ENCODE results near the gene VWDE.
"Not testable (repeated sequence)": the region's sequence is repeated elsewhere in the genome, so short reads cannot be mapped to it uniquely, and the experiment has no call there.

The VWDE gene

DNA sequence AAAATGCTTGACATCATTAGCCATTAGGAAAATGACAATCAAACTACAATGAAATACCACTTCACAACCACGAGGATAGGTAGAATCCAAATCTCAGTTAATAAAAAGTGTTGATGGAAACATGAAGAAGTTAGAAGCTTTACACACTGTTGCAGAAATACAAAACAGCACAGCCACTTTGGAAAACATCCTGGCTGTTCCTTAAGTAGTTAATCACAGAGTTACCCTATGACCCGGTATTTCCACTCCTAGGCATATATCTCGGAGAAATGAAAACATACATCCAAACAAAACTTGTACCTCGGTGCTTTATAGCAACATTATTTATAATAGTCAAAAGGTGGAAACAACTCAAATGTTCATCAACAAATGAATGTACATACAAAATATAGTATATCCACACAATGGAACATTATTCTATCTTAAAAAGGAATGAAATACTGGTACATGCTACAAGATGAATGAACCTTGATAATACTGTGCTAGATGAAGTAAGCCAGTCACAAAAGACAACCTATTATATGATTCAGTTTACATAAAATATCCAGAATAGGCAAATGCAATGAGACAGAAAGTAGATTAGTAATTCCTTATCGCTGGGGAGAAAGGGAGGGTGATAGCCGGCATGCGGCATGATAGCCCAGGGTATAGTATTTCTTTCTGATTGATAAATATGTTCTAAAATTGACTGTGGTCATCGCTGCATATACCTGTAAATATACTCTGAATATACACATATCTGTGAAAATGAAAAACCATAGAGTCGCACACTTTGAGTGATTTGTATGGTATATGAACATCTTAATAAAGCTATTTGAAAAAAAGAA is 1.9 kb downstream of the VWDE start:
- no peak for DNase-seq (ENCODE audit: low read depth in 2 of 2)

DNA sequence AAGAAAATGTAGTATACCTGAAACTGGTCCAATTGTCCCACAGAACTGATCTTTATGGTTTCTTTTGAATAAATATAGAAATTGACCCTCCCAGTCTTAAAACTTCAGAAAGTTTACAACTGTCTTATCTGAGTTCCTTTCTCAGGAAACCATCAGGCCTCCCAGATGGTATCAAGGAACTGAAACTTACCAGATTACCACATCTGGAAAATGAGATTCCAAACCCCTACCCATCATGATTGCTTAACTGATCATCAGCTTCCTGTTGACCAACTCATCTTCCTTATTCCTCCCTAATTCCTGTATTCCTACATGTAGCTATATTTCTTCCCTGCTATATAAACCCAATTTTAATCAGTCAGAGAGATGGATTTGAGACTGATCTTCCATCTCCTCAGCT is 5.5 kb downstream of the VWDE start:
- DNase-seq (ENCODE audit: low read depth in 2 of 2) = no peak

DNA sequence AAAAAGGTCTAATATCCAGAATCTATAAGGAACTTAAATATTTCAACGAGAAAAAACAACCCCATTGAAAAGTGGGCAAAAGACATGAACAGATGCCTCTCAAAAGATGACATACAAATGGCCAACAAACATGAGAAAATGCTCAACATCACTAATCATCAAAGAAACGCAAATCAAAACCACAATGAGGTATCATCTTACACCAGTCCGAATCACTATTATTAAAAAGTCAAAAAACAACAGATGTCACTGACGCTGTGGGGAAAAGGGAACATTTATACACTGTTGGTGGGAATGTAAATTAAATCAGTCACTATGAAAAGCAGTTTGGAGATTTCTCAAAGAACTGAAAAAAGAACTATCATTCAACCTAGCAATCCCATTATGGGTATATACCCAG is 6.0 kb downstream of the VWDE start:
- no peak for DNase-seq (ENCODE audit: low read depth in 2 of 2)

DNA sequence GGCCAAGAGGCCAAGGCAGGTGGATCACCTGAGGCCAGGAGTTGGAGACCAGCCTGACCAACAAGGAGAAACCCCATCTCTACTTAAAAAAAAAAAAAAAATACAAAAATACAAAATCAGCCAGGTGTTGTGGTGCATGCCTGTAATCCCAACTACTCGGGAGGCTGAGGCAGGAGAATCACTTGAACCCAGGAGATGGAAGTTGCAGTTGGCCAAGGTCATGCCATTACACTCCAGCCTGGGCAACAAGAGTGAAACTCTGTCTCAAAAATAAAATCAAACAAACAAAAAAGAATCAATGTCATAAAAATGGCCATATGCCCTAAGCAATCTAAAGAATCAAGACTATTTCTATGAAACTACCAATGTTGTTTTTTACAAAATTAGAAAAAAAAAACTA is 7.0 kb downstream of the VWDE start:
- not testable (repeated sequence) for DNase-seq (ENCODE audit: low read depth in 2 of 2)

DNA sequence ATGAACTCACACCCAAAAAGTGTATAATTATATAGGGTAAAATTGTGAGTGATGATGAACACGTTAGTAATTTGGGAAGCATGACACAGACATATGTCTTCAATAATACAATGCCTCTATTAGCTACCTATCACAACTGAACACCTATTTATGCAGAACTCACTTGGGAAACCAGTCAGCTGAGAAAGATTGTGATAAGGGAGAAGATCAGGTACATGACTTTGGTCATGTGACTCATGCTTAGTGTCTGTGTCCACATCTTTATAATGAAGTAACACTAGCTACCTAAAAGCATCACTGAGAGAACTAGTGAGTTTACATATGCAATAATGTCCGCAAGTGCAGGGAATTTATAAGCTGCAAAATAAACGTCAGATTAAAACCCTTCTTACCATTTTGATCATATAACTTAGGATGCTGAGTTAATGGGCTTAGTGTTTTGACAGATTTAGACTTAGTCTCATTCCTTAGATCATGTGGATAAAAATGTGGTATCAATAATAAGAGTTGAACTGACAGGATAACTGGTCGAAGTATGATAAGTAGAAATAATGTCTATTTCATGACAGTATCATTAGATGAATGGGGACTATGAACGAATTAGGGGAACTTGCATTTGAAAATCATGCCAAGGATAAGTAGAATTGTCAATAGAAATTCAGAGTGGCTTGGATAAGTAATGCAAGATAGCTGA is 11.6 kb downstream of the VWDE start:
- no peak for DNase-seq (ENCODE audit: low read depth in 2 of 2)

DNA sequence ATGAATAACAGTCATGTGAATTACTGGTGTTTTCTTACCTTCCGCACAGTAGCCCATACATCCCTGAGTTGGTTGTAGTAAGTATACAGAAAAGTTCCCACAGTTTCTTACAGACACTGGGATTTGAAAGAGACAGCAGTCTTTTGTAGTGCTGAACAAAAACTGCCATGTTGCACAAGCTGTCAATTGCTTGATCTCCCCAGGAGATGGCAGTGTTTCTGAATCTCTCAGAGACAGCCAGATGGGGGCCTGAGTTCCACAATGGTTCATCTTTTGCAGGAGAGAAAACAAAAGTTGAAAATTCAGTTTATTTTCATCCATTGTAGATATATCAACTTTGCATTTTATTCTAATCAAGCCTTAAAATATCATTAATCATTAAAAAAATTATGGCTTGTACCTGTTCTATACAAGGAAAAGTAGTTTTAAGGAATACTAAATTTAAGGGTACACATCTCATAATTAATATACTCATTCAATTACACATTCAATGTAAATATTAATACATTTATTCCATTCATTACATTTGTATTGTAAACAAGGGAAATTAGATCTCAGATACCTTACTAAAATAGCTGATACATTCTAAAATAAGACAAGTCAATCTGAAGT is 14.5 kb downstream of the VWDE start:
- DNase-seq (ENCODE audit: low read depth in 2 of 2) = no peak

DNA sequence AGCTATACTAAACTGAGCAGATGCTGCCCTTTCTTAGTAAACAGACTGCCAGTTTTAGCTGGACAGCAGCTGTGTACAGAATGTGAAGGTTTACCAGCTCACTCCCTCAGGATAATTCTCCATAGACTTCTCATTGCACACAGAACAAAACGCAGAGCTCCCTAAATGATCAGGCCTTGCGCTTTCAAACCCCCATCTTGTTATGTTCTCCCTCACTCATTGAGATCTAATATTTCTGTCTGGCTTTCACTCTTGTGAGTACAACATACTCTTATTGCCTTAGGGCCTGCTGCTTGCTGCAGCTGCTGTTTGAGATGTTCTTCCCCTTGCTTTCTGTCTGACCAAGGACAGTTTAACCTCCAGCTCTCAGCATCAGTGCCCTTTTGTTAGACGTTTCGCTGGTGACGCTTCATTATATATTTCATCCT is 17.3 kb downstream of the VWDE start:
- no peak for DNase-seq (ENCODE audit: low read depth in 2 of 2)

DNA sequence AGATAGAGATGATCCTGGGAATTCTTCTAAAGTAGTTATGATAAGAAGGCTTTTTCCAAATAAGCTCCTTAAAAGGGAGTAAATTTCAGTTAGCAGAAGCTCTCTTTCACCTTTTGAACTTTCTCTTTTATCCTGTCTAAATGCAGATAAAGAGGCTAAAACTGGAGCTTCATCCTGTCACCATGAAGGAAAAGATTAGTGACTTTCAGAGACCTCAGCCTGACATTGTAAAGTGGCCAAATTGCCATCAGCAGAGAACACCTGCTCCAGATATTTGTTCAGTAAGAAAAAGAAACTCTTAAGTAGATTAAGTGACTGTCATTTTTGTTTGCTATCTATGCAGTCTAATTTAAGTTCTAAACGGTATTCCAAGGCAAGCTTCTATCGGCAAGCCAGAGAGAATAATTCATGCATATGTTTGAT is 18.3 kb downstream of the VWDE start:
- no peak for DNase-seq (ENCODE audit: low read depth in 2 of 2)

DNA sequence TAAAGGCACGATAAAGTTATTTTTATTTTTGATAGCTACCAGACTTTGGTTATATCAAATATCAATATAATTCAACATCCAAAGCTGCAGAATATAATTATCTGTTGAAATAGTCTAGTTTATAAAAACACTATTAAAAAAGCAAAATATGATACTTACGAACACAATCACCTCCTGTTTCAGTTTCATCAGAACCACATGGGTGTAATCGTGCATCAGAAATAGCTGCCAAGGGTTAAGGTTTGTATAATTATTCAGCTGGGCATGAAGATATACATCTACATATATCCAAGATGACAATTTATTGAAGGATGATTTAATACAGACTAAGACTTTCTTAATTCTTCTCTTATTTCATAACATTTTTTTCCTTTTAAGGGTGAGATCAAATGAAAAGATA is 20.3 kb downstream of the VWDE start:
- no peak for DNase-seq (ENCODE audit: low read depth in 2 of 2)

DNA sequence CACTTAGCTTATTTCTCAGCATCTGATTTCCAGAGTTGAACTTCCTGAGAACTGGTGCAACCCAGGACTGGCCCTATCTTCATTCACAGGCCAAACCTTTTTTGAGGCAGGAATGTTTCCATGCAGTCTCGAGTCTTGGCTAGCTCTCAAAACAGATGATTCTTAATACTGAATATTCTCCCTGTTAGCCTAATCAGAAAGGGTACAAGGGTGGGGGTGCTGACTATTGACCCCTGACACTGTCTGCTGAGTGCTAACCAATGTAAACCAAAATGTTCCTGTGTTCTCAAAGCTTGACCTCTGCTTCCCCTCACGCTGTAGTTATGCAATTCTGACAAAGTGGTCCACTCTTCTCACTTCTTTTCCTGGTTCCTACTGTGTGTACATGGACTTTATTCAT is 25.3 kb downstream of the VWDE start:
- DNase-seq (ENCODE audit: low read depth in 2 of 2) = no peak

DNA sequence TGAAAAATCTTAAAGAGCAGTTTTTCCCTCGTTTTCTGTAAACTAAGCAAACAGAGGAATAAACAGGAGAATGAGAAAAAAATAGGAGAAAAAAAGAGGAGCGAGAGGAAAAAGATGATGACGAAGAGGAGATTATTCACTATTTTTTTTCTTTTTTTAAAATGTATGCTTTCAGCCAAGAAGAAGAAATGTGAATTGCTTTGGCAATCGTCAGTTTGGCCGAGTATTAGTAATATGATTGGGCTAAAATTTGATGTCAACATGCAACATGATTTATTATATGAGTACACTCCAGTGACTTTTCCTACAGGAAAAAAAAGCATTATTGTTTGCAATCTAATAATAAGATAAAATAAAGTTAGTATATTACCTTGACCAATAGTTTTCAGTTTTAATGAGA is 26.3 kb downstream of the VWDE start:
- no peak for DNase-seq (ENCODE audit: low read depth in 2 of 2)

DNA sequence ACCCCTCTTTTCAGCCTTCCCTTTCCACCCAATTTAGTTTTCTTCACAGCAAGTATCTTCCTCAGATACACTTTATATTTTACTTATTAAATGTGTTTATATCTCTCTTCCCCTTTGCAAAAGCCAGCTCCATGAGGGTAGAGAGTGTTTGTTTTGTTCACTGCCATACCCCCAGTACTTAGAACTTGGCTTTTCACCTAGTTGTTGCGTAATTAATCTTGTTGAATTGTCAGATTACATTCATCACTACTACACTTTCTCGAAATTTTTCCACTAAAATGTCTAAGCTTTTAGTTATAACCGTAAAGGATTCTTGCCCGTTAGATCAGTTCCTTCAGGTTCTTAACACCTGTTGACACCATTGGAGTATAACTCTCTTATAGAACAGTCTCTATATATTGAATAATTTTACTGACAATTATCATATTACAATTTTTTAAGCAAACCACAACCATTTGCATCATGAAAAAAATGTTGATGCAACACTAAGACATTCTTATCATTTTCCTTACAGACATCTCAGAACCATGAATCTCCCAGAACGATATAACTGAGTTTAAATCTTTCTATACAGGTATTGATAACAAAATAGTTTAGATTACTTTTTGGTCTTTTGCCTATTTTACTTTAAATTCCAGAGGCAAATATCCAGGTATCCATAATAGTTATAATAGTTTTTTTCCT is 29.9 kb downstream of the VWDE start:
- no peak for DNase-seq (ENCODE audit: low read depth in 2 of 2)

DNA sequence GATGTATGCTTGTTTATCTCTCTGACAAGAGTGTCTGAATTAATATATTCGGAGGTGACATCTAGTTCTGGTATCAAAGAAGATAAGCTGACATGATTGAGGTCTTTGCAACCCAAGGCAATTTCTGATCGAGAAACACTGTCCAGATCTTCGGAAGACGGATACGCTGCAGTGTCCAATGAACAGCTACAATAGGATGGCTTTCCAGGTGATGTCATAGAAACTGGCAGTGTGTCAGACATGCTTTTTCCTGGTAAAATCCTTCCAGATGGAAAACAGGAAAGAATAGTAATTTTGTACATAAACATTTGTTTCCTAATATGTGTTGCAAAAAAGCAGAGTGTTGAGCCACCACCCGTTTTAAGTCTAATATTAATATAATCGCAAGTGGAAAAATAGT is 33.4 kb downstream of the VWDE start:
- DNase-seq (ENCODE audit: low read depth in 2 of 2) = no peak

DNA sequence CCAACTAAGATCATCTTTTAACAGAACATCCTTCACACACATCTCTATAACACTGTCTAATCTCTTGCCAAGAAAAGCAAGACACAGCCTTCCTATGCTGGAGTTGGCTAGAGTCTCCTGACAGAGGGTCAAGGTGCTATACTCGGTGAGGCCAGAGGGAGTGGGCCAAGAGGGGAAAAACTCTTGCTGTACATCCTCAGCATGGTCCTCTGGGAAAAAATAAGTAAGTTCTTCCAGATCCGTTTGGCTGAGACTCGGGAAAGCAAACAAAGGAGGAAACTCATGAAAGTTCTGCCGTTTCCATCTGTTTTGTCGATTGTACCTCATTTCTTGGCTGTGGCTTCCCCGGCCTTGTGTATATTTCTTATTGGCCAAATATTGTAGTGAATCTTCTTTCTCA is 33.9 kb downstream of the VWDE start:
- DNase-seq (ENCODE audit: low read depth in 2 of 2) = no peak

DNA sequence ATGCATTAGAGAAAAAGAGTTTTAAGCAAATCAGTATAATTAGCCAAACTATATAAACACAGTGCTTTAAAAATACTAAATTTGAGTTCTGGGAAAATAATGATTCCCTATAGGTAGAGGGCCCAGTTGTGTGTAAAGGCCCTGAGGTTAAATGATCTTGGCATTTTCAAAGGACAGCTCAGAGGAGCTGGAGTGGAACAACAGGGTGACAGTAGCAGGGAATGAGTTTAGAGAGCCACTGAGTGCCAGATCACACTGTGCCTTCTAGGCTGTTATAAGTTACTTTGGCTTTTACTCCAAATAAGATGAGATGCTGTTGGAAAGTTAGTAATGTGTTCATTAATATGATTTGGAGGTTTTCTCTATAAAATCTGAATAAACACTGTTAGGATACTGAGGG is 34.6 kb downstream of the VWDE start:
- DNase-seq (ENCODE audit: low read depth in 2 of 2) = no peak

DNA sequence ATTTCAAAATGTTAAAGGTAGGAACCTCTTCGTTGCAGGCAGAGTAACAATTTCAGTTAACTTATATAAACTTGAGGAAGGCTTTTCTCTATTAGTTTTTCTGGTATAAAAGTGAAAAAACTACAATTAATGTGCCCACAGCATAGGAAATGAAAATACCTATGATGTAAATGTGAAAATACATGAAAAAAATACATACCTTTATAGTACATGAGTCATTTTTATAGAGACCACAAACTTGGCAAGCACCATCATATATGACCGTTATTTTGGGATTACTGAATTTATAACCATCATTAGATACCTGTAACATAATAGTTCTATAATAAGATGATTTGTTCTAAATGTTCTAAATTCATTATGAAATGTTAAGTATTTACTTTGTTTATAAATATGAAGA is 42.7 kb downstream of the VWDE start:
- DNase-seq (ENCODE audit: low read depth in 2 of 2) = no peak

DNA sequence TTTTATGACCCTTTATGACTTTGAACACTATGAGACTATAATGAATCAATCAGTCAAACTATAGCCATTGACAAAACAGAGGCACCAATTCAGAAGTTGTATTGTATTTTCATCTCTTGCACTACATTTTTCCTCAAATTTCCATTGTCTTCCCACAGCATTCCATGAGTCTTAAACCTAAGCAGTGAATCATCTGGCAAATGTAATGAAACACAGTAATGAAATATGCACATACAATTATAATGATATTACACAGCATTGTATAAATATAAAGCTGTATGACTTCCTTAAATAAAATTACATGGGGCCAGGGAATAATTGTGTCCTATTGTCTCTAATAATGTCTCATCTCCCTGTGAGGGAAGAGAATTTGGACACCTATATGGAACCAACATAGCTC is 45.0 kb downstream of the VWDE start:
- DNase-seq (ENCODE audit: low read depth in 2 of 2) = no peak

DNA sequence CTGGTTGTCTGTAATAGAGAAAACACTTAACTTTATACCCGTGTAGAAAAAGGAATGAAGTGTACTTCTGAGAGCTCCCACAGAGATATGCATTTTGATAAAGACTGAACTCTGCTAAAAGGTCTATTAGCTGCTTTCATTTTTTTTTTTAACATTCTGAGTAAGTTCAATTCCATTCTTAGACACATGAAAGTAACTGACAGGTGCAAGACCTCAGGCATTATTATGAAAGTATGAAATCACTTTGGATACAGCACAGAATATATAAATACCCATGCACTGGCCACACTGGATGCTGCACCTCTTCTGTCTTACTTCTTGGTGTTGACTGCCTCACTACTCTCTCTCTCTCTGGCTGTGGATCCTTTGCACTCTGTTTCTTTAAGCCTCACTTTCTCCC is 46.2 kb downstream of the VWDE start:
- no peak for DNase-seq (ENCODE audit: low read depth in 2 of 2)

DNA sequence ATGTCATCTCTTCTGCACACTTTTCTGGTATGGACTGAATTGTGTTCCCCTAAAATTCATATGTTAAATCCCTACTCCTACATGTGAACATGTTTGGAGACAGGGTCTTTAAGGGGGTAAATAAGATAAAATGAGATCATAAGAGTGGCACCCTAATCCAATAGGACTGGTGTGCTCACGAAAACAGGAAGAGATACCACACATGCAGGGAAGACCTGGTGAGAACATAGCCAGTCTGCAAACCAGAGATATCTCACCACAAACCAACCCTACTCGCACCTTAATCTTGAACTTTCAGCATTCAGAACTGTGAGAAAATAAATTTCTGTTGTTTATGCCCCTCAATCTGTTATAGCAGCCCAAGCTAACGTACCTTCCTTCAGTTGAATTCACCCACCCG is 51.8 kb downstream of the VWDE start:
- no peak for DNase-seq (ENCODE audit: low read depth in 2 of 2)

DNA sequence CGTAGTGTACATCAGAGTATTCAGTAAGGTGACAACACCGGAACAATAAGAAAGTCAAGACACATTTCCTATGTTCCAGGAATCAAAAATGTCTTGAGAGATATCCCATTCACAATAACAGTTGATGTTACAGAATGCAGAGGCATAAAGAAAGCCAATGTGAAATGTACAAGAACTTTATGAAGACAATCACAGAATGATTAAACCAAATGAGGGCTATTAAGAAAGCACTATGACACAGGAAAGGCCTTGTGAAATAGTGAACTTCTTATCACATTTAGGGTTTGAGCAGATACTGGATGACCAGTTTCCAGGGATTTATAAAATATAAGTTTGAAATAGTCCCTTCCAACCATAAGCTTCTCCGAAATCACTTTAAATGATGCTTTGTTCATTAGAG is 52.7 kb downstream of the VWDE start:
- DNase-seq (ENCODE audit: low read depth in 2 of 2) = no peak

DNA sequence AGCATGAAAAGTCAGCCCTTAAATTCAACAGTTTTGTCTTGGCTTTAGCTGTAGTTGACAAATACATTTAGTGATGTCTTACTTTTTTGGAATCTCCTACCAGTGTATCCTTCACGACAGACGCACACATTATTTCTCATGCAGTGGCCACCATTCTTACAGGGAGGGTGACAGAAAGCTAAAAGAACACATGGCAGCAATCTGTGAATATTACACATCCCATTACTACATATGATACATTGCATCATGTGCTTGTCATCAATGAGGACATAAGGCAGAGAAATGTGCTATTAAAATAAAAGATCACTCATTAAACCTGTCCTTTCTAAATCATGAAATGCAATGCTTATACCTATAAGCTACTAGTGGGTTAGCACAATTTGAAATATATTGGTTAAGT is 66.6 kb downstream of the VWDE start:
- DNase-seq (ENCODE audit: low read depth in 2 of 2) = no peak
